Kidney capillary endothelial cell (primary cell): ENCODE data around the gene TMEM131.

Source experiments
- DNase-seq: peaks from one replicate; pipeline ENCODE4 v3.0.0-alpha.2; 2018; ENCODE audit warnings: low spot score

The TMEM131 gene

GRCh38 chr2:97707362-97708047 lies 288.2 kb downstream of the TMEM131 start:
- no peak for DNase-seq

- no peak for DNase-seq
Measured at GRCh38 chr2:97706708-97707345, 288.9 kb downstream of the TMEM131 start.
